NB4 (cell line): Measurements from ENCODE around the gene RHBDF2.
"Not testable (repeated sequence)": the region's sequence is repeated elsewhere in the genome, so short reads cannot be mapped to it uniquely, and the experiment has no call there.

Experiments used
- DNase-seq: peaks from one replicate; pipeline ENCODE4 v3.0.0; 2010; ENCODE audit warnings: low read depth
- H3K4me3 ChIP-seq: one replicate; pipeline ENCODE4 v1.5.1; 2011; ENCODE audit warnings: mild to moderate bottlenecking, low read depth, low read length, moderate library complexity
- MYC ChIP-seq: IDR thresholded peaks from 2 replicates; pipeline ENCODE4 v1.6.1; 2011; ENCODE audit warnings: low read depth, low read length
- POLR2A ChIP-seq: IDR thresholded peaks from 2 replicates; pipeline ENCODE4 v1.6.1; 2011; ENCODE audit warnings: mild to moderate bottlenecking; ENCODE audit not compliant: insufficient read length; ENCODE audit errors: extremely low read depth
- TF ChIP-seq, protein P1 (sequence below): IDR thresholded peaks from one replicate; pipeline ENCODE4 v1.5.1; 2012; ENCODE audit warnings: low read depth, low read length
- TF ChIP-seq, protein P2 (sequence below): IDR thresholded peaks from 2 replicates; pipeline ENCODE4 v1.6.1; 2011; ENCODE audit warnings: low read depth, low read length

RHBDF2 gene

DNA sequence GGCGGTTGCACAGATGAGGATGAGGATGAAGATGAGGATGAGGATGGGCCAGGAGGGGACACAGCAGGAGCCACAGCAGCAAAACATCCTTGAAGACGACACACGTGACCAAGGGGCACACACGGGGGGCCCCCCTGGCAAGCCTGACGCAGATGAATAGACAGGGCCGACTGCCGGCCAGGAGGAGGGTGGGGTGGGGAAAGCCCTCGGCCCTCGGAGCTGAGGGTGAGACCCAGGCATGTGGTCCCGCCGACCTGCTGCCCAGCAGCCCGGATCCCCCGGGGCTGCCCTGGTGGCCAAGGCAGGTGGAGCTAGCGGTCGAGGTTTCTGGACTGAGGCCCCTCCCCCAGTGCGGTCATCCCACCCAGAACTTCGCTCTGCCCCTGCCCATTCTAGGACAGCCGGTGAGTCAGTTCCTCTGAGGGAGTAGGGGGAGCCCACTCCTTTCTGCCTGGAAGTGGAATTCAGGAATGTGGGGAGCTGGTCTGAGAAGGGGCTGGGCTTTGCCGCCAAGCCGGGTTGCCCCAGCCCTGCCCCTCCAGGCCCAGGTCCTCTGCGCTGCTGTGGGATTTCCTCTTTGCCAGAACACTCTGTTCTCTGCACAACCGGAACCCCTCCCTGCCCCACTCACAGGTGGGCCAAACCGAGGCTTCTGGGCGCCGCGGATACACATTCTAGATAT is 26.3 kb upstream of the RHBDF2 start:
- DNase-seq, result no peak
- no peak overlapping the region for H3K4me3 ChIP-seq
- TF ChIP-seq POLR2A (no peak), MYC (no peak)
- TF ChIP-seq, protein P1, sequence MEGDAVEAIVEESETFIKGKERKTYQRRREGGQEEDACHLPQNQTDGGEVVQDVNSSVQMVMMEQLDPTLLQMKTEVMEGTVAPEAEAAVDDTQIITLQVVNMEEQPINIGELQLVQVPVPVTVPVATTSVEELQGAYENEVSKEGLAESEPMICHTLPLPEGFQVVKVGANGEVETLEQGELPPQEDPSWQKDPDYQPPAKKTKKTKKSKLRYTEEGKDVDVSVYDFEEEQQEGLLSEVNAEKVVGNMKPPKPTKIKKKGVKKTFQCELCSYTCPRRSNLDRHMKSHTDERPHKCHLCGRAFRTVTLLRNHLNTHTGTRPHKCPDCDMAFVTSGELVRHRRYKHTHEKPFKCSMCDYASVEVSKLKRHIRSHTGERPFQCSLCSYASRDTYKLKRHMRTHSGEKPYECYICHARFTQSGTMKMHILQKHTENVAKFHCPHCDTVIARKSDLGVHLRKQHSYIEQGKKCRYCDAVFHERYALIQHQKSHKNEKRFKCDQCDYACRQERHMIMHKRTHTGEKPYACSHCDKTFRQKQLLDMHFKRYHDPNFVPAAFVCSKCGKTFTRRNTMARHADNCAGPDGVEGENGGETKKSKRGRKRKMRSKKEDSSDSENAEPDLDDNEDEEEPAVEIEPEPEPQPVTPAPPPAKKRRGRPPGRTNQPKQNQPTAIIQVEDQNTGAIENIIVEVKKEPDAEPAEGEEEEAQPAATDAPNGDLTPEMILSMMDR, result no peak
- TF ChIP-seq, protein P2, sequence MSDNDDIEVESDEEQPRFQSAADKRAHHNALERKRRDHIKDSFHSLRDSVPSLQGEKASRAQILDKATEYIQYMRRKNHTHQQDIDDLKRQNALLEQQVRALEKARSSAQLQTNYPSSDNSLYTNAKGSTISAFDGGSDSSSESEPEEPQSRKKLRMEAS, result no peak

DNA sequence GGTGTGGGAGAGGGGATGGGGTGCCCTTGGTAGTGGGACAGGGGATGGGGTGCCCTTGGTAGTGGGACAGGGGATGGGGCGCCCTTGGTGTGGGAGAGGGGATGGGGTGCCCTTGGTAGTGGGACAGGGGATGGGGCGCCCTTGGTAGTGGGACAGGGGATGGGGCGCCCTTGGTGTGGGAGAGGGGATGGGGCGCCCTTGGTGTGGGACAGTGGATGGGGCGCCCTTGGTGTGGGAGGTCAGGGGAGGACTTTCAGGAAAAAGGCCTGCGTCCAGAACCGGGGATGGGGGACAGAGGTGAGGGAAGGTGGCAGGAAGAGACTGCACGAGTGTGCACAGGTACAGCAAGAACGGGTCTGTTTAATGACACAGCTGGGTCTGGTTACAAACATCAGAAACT is 25.8 kb upstream of the RHBDF2 start:
- not testable (repeated sequence) for DNase-seq, H3K4me3 ChIP-seq

DNA sequence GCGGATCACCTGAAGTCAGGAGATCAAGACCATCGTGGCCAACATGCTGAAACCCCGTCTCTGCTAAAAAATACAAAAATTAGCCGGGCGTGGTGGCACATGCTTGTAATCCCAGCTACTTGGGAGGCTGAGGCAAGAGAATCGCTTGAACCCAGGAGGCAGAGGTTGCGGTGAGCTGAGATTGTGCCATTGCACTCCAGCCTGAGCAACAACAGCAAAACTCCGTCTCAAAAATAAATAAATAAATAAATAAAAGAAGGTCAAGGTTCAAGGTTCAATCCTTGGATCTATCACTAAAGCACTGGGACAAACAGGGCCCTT is 24.2 kb upstream of the RHBDF2 start:
- H3K4me3 ChIP-seq, DNase-seq: not testable (repeated sequence)

DNA sequence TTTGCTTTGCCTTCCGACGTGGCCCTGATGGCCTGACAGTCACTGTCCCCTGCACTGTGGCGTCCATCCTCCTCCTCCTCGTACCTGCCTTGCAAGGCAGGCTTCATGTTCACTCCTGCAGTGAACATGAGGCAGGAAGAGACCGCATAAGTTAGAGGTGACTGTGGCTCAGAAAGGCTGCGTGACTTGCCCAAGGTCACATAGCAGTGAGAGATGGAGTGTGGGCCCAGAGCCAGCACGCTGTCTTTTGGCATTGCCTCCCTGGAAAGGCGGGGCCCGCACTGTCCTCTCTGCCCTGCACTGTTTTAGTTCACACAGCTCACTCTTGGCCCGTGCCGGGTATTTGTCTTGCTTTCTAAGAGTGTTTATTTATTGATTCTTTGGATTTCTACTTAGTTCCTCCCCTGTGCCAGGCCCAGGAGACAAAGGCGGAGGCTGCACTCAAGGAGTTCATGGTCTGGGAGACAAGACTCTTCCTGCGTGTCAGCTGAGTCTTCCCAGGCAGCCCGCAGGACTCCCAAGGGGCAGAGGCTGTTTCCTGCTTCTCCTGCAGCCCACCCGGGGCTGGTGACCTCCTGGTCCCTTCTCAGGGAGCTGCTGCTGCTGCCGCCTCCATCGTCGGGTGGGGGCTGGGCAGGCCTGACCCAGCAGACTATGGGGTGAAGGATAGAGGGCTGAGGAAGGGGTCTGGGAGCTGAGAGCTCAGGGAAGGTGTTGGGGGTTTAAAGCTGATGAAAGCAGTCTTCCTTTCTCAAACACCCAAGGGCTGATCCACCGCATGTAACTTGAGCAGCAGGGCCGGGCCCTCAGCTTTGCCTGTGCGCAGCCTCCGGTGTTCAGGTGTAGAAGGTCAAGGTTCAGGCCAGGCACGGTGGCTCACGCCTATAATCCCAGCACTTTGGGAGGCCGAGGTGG is 23.6 kb upstream of the RHBDF2 start:
- TF ChIP-seq, protein P1, result no peak
- TF ChIP-seq, protein P2, result no peak
- TF ChIP-seq MYC, result no peak
- TF ChIP-seq POLR2A, result no peak
- no peak overlapping the region for H3K4me3 ChIP-seq
- DNase-seq, result peak; percentile 66

DNA sequence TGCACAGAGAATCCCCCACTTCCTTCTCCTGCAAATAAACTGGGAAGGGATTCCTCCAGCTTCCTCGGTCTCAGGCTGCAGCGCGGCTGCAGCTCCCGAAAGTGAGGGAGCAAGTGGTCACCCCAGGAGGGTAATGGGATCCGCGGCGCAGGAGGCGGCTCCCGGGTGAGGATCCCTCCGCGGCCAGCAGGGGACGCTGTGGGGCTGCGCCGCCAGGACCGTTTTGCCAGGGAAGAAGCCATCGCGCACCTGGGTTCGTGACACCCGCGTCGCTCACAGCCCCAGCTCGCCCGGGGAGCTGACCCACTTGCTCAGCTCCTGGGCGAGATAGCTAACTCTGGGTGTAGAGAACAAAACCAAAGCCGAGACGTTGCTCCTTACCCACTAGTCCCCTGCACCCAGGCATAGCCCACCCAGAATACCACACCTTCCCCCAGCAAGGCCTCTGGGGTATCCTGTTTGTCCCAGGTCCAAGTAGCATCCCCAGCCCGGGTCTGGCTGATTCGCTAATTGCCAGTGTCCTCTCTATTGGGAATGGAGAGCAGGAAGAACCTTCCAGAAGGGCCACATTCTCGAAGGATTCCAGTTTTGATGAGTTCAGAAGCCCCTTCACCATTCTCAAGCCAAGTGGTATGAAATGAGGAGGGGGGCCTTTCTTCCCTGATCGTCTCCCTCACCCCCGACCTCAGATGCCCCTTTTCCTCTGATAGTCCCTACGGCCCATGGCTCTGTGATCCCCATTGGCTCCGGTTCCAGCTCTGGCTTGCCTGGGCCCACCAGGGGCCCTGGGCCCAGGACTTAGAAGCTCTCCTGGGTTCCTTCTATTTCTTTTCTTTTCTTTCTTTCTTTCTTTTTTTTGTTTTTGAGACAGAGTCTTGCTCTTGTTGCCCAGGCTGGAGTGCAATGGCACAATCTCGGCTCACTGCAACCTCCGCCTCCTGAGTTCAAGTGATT is 22.1 kb upstream of the RHBDF2 start:
- TF ChIP-seq, protein P1, result peak; percentile 94
- peak; percentile 46; the same call in 1 of the 2 replicates for TF ChIP-seq MYC
- TF ChIP-seq, protein P2, result no peak
- H3K4me3 ChIP-seq, result no peak overlapping the region
- peak; percentile 77 for DNase-seq

DNA sequence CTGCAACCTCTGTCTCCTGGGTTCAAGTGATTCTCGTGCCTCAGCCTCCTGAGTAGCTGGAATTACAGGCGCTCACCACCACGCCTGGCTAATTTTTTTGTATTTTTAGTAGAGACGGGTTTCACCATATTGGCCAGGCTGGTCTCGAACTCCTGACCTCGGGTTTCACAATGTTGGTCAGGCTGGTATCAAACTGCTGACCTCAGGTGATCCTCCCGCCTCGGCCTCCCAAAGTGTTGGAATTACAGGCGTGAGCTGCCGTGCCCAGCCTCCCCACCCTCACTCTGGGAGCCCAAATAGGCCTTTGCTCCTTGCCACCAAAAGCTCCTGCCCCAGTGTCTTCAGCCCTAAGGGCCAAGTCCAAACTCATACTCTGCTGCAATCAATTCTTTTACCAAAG is 20.5 kb upstream of the RHBDF2 start:
- DNase-seq, H3K4me3 ChIP-seq: not testable (repeated sequence)

DNA sequence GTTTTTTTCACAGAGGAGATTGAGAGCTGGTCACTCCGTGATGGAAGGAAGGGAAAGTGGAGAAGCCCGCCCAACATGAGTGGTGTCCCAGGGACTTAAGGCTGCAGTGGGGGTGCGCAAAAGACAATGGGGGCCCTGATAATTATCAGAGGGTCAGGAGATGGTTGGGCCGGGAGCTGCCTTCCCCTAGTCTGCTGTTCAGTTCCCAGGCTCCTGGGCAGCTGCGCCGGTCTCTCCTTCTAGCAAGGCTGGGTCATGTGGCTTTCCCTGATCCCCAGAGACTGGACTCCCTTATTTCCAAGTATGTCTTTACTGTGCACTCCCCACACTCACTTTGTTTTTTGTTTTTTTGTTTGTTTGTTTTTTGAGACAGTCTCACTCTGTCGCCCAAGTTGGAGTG is 20.0 kb upstream of the RHBDF2 start:
- no peak overlapping the region for H3K4me3 ChIP-seq
- DNase-seq, result no peak
- TF ChIP-seq MYC (no peak), POLR2A (no peak)
- TF ChIP-seq, protein P2, result no peak
- TF ChIP-seq, protein P1, result no peak
